HepG2 (cell line): Measurements from ENCODE around the gene HRG. TPM values are rescaled to one million over a fixed set of nuclear protein-coding genes. Genes with fewer than 3 reads are reported as not detected.

Source experiments
- ATAC-seq: fragments of 200-7000 bp; cut with Tn5 transposase; 3 replicates; pipeline ENCODE4 v1.9.1; 2020; ENCODE audit warnings: mild to moderate bottlenecking, moderate library complexity
- BruUV-seq: library from RNA; stranded (reverse); fragments of 400-500 nt; replicated peaks from 2 replicates; lab custom pipeline; 2021; lab: Mats Ljungman, UMichigan
- CTCF ChIA-PET: fragments of 300-600 bp; formaldehyde crosslinking; extraction: SDS; loops from one replicate; lab custom pipeline; 2021; ENCODE audit warnings: low total read pairs, inconsistent platforms, low intra/inter-chr PET ratio; lab: Yijun Ruan, JAX
- POLR2A ChIA-PET: fragments of 350-600 bp; sonication (Branson Sonifier 250); formaldehyde crosslinking; loops from one replicate; lab custom pipeline; 2020; ENCODE audit warnings: antibody characterized with exemption, inconsistent platforms; lab: Yijun Ruan, JAX
- DNase-seq: peaks from one replicate; pipeline ENCODE4 v3.0.0-alpha.2; 2015; ENCODE audit warnings: low spot score
- FAIRE-seq: peaks from 3 replicates; lab custom pipeline; 2011; peaks lifted over from hg19 to GRCh38; lab: Jason Lieb, UNC
- H2AFZ ChIP-seq: one replicate; pipeline ENCODE4 v1.6.1; 2011; ENCODE audit warnings: low read length, inconsistent platforms
- H3K27ac ChIP-seq: fragments of 300-600 bp; 3 replicates; pipeline ENCODE4 v1.8.0; 2011; ENCODE audit warnings: mixed run types, mild to moderate bottlenecking, mixed read lengths, low read length, inconsistent platforms; ENCODE audit not compliant: insufficient read depth; ENCODE audit errors: extremely low read length
- H3K27me3 ChIP-seq, 2 experiments: fragments of 200-600 bp in 1 of 2; 2 replicates in 1 of 2; 3 replicates in 1 of 2; pipeline versions ENCODE4 v1.6.0 to v1.8.0; 2011; ENCODE audit warnings: low read length in 2 of 2, mild to moderate bottlenecking in 2 of 2, moderate library complexity in 2 of 2, inconsistent platforms in 1 of 2; ENCODE audit not compliant: insufficient read depth in 2 of 2, control insufficient read depth in 1 of 2
- H3K36me3 ChIP-seq, 2 experiments: fragments of 200-600 bp in 1 of 2; replicated peaks in 1 of 2; 2 replicates in 1 of 2; 3 replicates in 1 of 2; pipeline versions ENCODE4 v1.5.1 to v1.8.0; 2011; ENCODE audit warnings: low read length in 2 of 2, inconsistent platforms in 1 of 2; ENCODE audit not compliant: insufficient read depth in 2 of 2, control insufficient read depth in 1 of 2
- H3K4me1 ChIP-seq: 2 replicates; pipeline ENCODE4 v1.5.1; 2012; ENCODE audit warnings: low read length, inconsistent platforms; ENCODE audit not compliant: insufficient read depth
- H3K4me2 ChIP-seq: 2 replicates; pipeline ENCODE4 v1.6.0; 2011; ENCODE audit warnings: low read depth, low read length, inconsistent platforms
- H3K4me3 ChIP-seq, 3 experiments: fragments of 200-600 bp in 1 of 3; sonication (generic), shearing (Covaris generic) in 1 of 3; replicated peaks in 1 of 3; 2 replicates each; pipeline ENCODE4 v1.5.1; 2011 to 2016; ENCODE audit warnings: low read length in 3 of 3, inconsistent platforms in 2 of 3, low read depth in 2 of 3, mild to moderate bottlenecking in 2 of 3, control low read depth in 1 of 3, mixed read lengths in 1 of 3; ENCODE audit not compliant: insufficient read depth in 1 of 3
- H3K79me2 ChIP-seq: one replicate; pipeline ENCODE4 v1.6.1; 2011; ENCODE audit warnings: low read length, inconsistent platforms; ENCODE audit not compliant: insufficient read depth
- H3K9ac ChIP-seq: 2 replicates; pipeline ENCODE4 v1.6.0; 2011; ENCODE audit warnings: mild to moderate bottlenecking, low read depth, low read length, inconsistent platforms; ENCODE audit not compliant: insufficient read depth
- H3K9me3 ChIP-seq: 2 replicates; pipeline ENCODE4 v1.5.1; 2012; ENCODE audit warnings: mild to moderate bottlenecking, low read length
- H4K20me1 ChIP-seq: 2 replicates; pipeline ENCODE4 v1.6.0; 2011; ENCODE audit warnings: inconsistent platforms, mild to moderate bottlenecking, low read length, moderate library complexity; ENCODE audit not compliant: insufficient read depth
- GATAD2A ChIP-seq: IDR thresholded peaks from 2 replicates; pipeline ENCODE4 v1.6.1; 2016
- MTA1 ChIP-seq: sonication (generic); formaldehyde crosslinking; IDR thresholded peaks from 2 replicates; pipeline ENCODE4 v1.4.0; 2020; ENCODE audit warnings: missing genetic modification reagents, mild to moderate bottlenecking, borderline replicate concordance
- MXD3 ChIP-seq: IDR thresholded peaks from 2 replicates; pipeline ENCODE4 v1.6.1; 2016; ENCODE audit warnings: mild to moderate bottlenecking, missing biosample characterization, missing genetic modification reagents
- PLSCR1 ChIP-seq: sonication (generic); formaldehyde crosslinking; IDR thresholded peaks from 2 replicates; pipeline ENCODE4 v1.5.0; 2020; ENCODE audit warnings: missing genetic modification reagents, mild to moderate bottlenecking, borderline replicate concordance
- TMF1 ChIP-seq: sonication (generic); formaldehyde crosslinking; IDR thresholded peaks from 2 replicates; pipeline ENCODE4 v1.8.1; 2022; ENCODE audit warnings: low read depth, missing genetic modification reagents
- ZNF451 ChIP-seq: sonication (generic); formaldehyde crosslinking; IDR thresholded peaks from 2 replicates; pipeline ENCODE4 v1.5.0; 2020; ENCODE audit warnings: mild to moderate bottlenecking, missing genetic modification reagents
- ZNF569 ChIP-seq: sonication (generic); formaldehyde crosslinking; IDR thresholded peaks from 2 replicates; pipeline ENCODE4 v1.5.0; 2020; ENCODE audit warnings: mild to moderate bottlenecking, missing genetic modification reagents, moderate library complexity, borderline replicate concordance
- ZNF660 ChIP-seq: sonication (generic); formaldehyde crosslinking; IDR thresholded peaks from 2 replicates; pipeline ENCODE4 v1.5.1; 2020; ENCODE audit warnings: mild to moderate bottlenecking, low read depth, missing genetic modification reagents, borderline replicate concordance
- whole genome bisulfite sequencing: methylation state at CpG from one replicate; pipeline ENCODE4 v1.1.6; 2017; ENCODE audit warnings: low lambda C conversion rate; 5-methylcytosine and 5-hydroxymethylcytosine counted together
- in situ Hi-C: cut with HindIII; loops from 2 replicates; pipeline ENCODE4 v1.10.0; 2017; ENCODE audit warnings: low pct_unique_long_range_greater_than_20kb; ENCODE audit not compliant: extremely low pct_ligation_motif_present
- intact Hi-C: fragments of 100-400 bp; cut with micrococcal nuclease; formaldehyde crosslinking; loops from one replicate; pipeline ENCODE4 v1.10.0; 2022; ENCODE audit not compliant: unreplicated experiment
- polyA plus RNA-seq, 8 experiments: library from polyadenylated mRNA; depleted of rRNA in 3 of 8; stranded (reverse) in 7 of 8; unstranded in 1 of 8; fragments of >200 nt; fragmentation: Illumina TruSeq in 4 of 8; extraction: Trizol in 4 of 8; gene quantifications; 2 replicates each; pipeline versions ENCODE4 v1.2.1 to v1.2.3, GENCODE V29; 2011 to 2016; ENCODE audit warnings: low read depth in 4 of 8, missing spikeins in 1 of 8, mixed read lengths in 1 of 8; ENCODE audit not compliant: insufficient read depth in 1 of 8
- total RNA-seq, 5 experiments: library from RNA; depleted of rRNA; stranded (reverse); fragments of >200 nt; fragmentation: Illumina TruSeq; extraction: Trizol; gene quantifications; 2 replicates each; pipeline ENCODE4 v1.2.3, GENCODE V29; 2016; ENCODE audit warnings: low read depth in 1 of 5
- TF ChIP-seq, protein P1 (sequence below): sonication (generic); formaldehyde crosslinking; IDR thresholded peaks from 2 replicates; pipeline ENCODE4 v1.8.1; 2023; ENCODE audit warnings: mild to moderate bottlenecking, missing genetic modification reagents
- TF ChIP-seq, protein P2 (sequence below): sonication (generic); formaldehyde crosslinking; IDR thresholded peaks from 2 replicates; pipeline ENCODE4 v1.4.0; 2020; ENCODE audit warnings: low read depth, missing genetic modification reagents

The HRG gene
- total and polyA plus RNA-seq, 2 of the 13 experiments (the other 11 are each of a cell fraction or from before 2014, with no cell fraction given) = 0.09 to 0.11 TPM

GRCh38 chr3:186694288-186695032, 28.6 kb downstream of the HRG start (continued):
- TF ChIP-seq ZNF660 (CRISPR knock-in tag) (no peak), PLSCR1 (CRISPR knock-in tag) (no peak)

- ChIA-PET POLR2A (no interaction called here), CTCF (no interaction called here)
- TF ChIP-seq MXD3 (CRISPR knock-in tag) = no peak
- no peak for ATAC-seq
- no peak overlapping the region for H2AFZ ChIP-seq
- H3K9ac ChIP-seq = no peak overlapping the region
- H3K36me3 ChIP-seq = no peaks in the 10 kb centered on the region
- 88% methylated on average over 2 of the region's 2 CpGs for WGBS
- in situ Hi-C loops = no loop called here
- intact Hi-C loops = no loop called here
- no peaks in the 10 kb centered on the region for H3K9me3 ChIP-seq
- no peaks in the 10 kb centered on the region for H4K20me1 ChIP-seq
- no peaks in the 10 kb centered on the region for H3K79me2 ChIP-seq
- no peak overlapping the region for H3K27ac ChIP-seq
- H3K4me2 ChIP-seq = no peak overlapping the region
- no peak for FAIRE-seq
- BruUV-seq = no TSS peak
- H3K27me3 ChIP-seq = peaks cover 0 to 6% of the 10 kb centered on the region in 2 experiments; a peak in 4 of 5 replicates
- no peak overlapping the region for H3K4me3 ChIP-seq
- DNase-seq = no peak
- no peaks in the 10 kb centered on the region for H3K4me1 ChIP-seq
Observed at GRCh38 chr3:186696522-186696921, 30.7 kb downstream of the HRG start.

DNA sequence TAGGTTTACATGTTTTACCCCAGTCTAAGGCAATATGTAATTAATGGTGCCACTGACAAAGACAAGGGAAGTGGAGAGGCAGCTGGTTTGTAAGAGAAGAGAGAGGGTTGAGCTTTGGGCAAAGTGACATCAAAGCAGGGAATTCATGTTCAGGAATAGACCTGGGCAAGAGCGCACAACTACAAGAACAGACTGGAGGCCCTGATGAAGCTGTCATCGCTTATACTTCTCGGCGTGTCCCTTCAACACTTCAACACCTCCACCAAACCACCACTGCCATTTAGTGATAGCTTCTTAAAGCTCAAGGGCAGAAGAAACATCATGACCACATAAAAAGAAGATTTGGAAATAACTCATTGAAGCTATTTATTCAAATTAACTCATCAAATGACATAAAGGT, 31.7 kb downstream of the HRG start:
- intact Hi-C loops (no loop called here), in situ Hi-C loops (no loop called here)
- 60% methylated on average over 4 of the region's 4 CpGs for WGBS
- ChIA-PET CTCF (no interaction called here), POLR2A (no interaction called here)
- H3K27ac ChIP-seq = no peak overlapping the region
- H3K4me2 ChIP-seq = no peak overlapping the region
- no peaks in the 10 kb centered on the region for H3K9me3 ChIP-seq
- no peak overlapping the region for H3K9ac ChIP-seq
- no peak for DNase-seq
- H3K4me3 ChIP-seq = no peak overlapping the region
- no peaks in the 10 kb centered on the region for H3K36me3 ChIP-seq
- peaks cover 0 to 6% of the 10 kb centered on the region in 2 experiments; a peak in 4 of 5 replicates for H3K27me3 ChIP-seq
- no peaks in the 10 kb centered on the region for H3K4me1 ChIP-seq
- ATAC-seq = no peak
- no peaks in the 10 kb centered on the region for H4K20me1 ChIP-seq
- no peaks in the 10 kb centered on the region for H3K79me2 ChIP-seq
- no peak overlapping the region for H2AFZ ChIP-seq
- FAIRE-seq = no peak
- BruUV-seq = no TSS peak
- TF ChIP-seq ZNF569 (CRISPR knock-in tag) = no peak
- no peak for TF ChIP-seq GATAD2A (CRISPR knock-in tag)
- TF ChIP-seq TMF1 (CRISPR knock-in tag) = no peak
- no peak for TF ChIP-seq MTA1 (CRISPR knock-in tag)
- TF ChIP-seq, protein P1, sequence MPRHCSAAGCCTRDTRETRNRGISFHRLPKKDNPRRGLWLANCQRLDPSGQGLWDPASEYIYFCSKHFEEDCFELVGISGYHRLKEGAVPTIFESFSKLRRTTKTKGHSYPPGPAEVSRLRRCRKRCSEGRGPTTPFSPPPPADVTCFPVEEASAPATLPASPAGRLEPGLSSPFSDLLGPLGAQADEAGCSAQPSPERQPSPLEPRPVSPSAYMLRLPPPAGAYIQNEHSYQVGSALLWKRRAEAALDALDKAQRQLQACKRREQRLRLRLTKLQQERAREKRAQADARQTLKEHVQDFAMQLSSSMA (CRISPR knock-in tag) = no peak
- no peak for TF ChIP-seq ZNF451 (CRISPR knock-in tag)
- TF ChIP-seq, protein P2, sequence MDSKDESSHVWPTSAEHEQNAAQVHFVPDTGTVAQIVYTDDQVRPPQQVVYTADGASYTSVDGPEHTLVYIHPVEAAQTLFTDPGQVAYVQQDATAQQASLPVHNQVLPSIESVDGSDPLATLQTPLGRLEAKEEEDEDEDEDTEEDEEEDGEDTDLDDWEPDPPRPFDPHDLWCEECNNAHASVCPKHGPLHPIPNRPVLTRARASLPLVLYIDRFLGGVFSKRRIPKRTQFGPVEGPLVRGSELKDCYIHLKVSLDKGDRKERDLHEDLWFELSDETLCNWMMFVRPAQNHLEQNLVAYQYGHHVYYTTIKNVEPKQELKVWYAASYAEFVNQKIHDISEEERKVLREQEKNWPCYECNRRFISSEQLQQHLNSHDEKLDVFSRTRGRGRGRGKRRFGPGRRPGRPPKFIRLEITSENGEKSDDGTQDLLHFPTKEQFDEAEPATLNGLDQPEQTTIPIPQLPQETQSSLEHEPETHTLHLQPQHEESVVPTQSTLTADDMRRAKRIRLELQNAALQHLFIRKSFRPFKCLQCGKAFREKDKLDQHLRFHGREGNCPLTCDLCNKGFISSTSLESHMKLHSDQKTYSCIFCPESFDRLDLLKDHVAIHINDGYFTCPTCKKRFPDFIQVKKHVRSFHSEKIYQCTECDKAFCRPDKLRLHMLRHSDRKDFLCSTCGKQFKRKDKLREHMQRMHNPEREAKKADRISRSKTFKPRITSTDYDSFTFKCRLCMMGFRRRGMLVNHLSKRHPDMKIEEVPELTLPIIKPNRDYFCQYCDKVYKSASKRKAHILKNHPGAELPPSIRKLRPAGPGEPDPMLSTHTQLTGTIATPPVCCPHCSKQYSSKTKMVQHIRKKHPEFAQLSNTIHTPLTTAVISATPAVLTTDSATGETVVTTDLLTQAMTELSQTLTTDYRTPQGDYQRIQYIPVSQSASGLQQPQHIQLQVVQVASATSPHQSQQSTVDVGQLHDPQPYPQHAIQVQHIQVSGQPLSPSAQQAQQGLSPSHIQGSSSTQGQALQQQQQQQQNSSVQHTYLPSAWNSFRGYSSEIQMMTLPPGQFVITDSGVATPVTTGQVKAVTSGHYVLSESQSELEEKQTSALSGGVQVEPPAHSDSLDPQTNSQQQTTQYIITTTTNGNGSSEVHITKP (CRISPR knock-in tag) = no peak
